ENCODE results near the gene PTGER2. TPM values are rescaled to one million over a fixed set of nuclear protein-coding genes. Genes with fewer than 3 reads are reported as not detected.

Gene PTGER2
- polyA plus RNA-seq, 1 donor (not counting 4 experiments of a cell fraction or from before 2014, with no cell fraction given) = 0.28 TPM

GRCh38 chr14:52269100-52269499, 45.0 kb upstream of the PTGER2 start:
- H3K36me3 ChIP-seq (ENCODE audit: control insufficient read depth in 2 of 2, extremely low read depth in 1 of 2, insufficient read depth in 2 of 2, low read length in 2 of 2) = no peaks in the 10 kb centered on the region
- FAIRE-seq = no peak
- DNase-seq (ENCODE audit: low read depth, low spot score) = no peak
- H3K4me2 ChIP-seq (ENCODE audit: control insufficient read depth, extremely low read depth, insufficient read depth, low read depth, low read length) = peak overlapping the region; percentile 53
- H3K79me2 ChIP-seq (ENCODE audit: control insufficient read depth, insufficient read depth, low read length) = no peaks in the 10 kb centered on the region
- peaks cover 5% of the 10 kb centered on the region for H3K4me1 ChIP-seq (ENCODE audit: control insufficient read depth, extremely low read depth, insufficient read depth, low read length)
- H2AFZ ChIP-seq (ENCODE audit: control insufficient read depth, low read length) = no peak overlapping the region
- H3K9ac ChIP-seq (ENCODE audit: control insufficient read depth, extremely low read depth, insufficient read depth, low read length) = no peak overlapping the region
- H3K9me1 ChIP-seq (ENCODE audit: control insufficient read depth, extremely low read depth, insufficient read depth, low read length) = no peaks in the 10 kb centered on the region
- H3K9me3 ChIP-seq (ENCODE audit: control insufficient read depth, low read depth, low read length) = no peaks in the 10 kb centered on the region
- H3K27ac ChIP-seq (ENCODE audit: control insufficient read depth, insufficient read depth, low read length) = no peak overlapping the region
- no peaks in the 10 kb centered on the region for H4K20me1 ChIP-seq (ENCODE audit: control insufficient read depth, extremely low read depth, insufficient read depth, low read length)
- dilution Hi-C loops (cut with MboI; ENCODE audit: extremely low pct_ligation_motif_present, low sequenced_read_pairs) = no loop called here
- TF ChIP-seq CTCF (optimal IDR thresholded peaks at IDR 0.05 in 1 of 3, IDR thresholded peaks at IDR 0.05 in 1 of 3, conservative IDR thresholded peaks at IDR 0.05 in 1 of 3; ENCODE audit: extremely low read depth in 1 of 3, insufficient read depth in 2 of 3, low read length in 3 of 3) (no peak), EZH2 (IDR thresholded peaks at IDR 0.05; ENCODE audit: low read length) (no peak)
- no peak overlapping the region for H3K4me3 ChIP-seq (ENCODE audit: control insufficient read depth in 2 of 3, extremely low read depth in 1 of 3, insufficient read depth in 2 of 3, low read depth in 1 of 3, low read length in 3 of 3)
- peaks cover 39% of the 10 kb centered on the region for H3K27me3 ChIP-seq (ENCODE audit: control insufficient read depth, extremely low read depth, insufficient read depth, low read length)

GRCh38 chr14:52269982-52270381, 44.1 kb upstream of the PTGER2 start:
- no peak overlapping the region for H3K9ac ChIP-seq (ENCODE audit: control insufficient read depth, extremely low read depth, insufficient read depth, low read length)
- H3K36me3 ChIP-seq (ENCODE audit: control insufficient read depth in 2 of 2, extremely low read depth in 1 of 2, insufficient read depth in 2 of 2, low read length in 2 of 2) = no peaks in the 10 kb centered on the region
- no peaks in the 10 kb centered on the region for H3K9me1 ChIP-seq (ENCODE audit: control insufficient read depth, extremely low read depth, insufficient read depth, low read length)
- dilution Hi-C loops (cut with MboI; ENCODE audit: extremely low pct_ligation_motif_present, low sequenced_read_pairs) = no loop called here
- no peak for FAIRE-seq
- no peak for DNase-seq (ENCODE audit: low read depth, low spot score)
- H2AFZ ChIP-seq (ENCODE audit: control insufficient read depth, low read length) = no peak overlapping the region
- no peak overlapping the region for H3K4me2 ChIP-seq (ENCODE audit: control insufficient read depth, extremely low read depth, insufficient read depth, low read depth, low read length)
- TF ChIP-seq EZH2 (IDR thresholded peaks at IDR 0.05; ENCODE audit: low read length) (no peak), CTCF (optimal IDR thresholded peaks at IDR 0.05 in 1 of 3, IDR thresholded peaks at IDR 0.05 in 1 of 3, conservative IDR thresholded peaks at IDR 0.05 in 1 of 3; ENCODE audit: extremely low read depth in 1 of 3, insufficient read depth in 2 of 3, low read length in 3 of 3) (no peak)
- no peak overlapping the region for H3K4me3 ChIP-seq (ENCODE audit: control insufficient read depth in 2 of 3, extremely low read depth in 1 of 3, insufficient read depth in 2 of 3, low read depth in 1 of 3, low read length in 3 of 3)
- peaks cover 39% of the 10 kb centered on the region for H3K27me3 ChIP-seq (ENCODE audit: control insufficient read depth, extremely low read depth, insufficient read depth, low read length)
- no peak overlapping the region for H3K27ac ChIP-seq (ENCODE audit: control insufficient read depth, insufficient read depth, low read length)
- no peaks in the 10 kb centered on the region for H3K79me2 ChIP-seq (ENCODE audit: control insufficient read depth, insufficient read depth, low read length)
- H4K20me1 ChIP-seq (ENCODE audit: control insufficient read depth, extremely low read depth, insufficient read depth, low read length) = no peaks in the 10 kb centered on the region
- H3K4me1 ChIP-seq (ENCODE audit: control insufficient read depth, extremely low read depth, insufficient read depth, low read length) = peaks cover 5% of the 10 kb centered on the region
- no peaks in the 10 kb centered on the region for H3K9me3 ChIP-seq (ENCODE audit: control insufficient read depth, low read depth, low read length)

Measured in keratinocyte (primary cell).